GM19238 (cell line): Measurements from ENCODE around the gene SYP.

Experiments
- DNase-seq: peaks from one replicate; pipeline ENCODE4 v3.0.0; 2011; ENCODE audit warnings: low spot score; ENCODE audit not compliant: insufficient read length

Gene SYP

DNA sequence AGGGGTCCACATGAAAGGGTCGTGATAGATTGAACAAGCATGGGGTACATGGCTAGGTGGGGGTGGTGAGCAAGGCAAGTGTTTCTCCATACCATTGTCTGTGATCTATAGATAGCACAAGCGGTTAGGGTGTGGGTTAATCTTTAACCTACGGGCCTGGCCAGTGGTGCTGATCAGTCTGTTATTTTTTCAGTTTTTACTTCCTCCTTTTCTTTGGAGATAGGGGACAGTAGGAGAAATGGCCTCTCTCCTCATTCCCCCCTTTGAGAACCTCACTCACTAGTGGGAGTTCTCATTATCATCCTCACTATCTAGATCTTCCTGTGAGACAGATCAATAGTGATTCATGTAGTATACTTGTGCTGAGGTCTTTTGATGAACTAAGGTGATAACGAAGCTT lies 60.3 kb downstream of the SYP start:
- no peak for DNase-seq
